ENCODE data around the gene MOB3C.

The MOB3C gene

GRCh38 chr1:46638921-46639320 lies 22.3 kb upstream of the MOB3C start:
- no peak for DNase-seq (ENCODE audit: low spot score)

DNA sequence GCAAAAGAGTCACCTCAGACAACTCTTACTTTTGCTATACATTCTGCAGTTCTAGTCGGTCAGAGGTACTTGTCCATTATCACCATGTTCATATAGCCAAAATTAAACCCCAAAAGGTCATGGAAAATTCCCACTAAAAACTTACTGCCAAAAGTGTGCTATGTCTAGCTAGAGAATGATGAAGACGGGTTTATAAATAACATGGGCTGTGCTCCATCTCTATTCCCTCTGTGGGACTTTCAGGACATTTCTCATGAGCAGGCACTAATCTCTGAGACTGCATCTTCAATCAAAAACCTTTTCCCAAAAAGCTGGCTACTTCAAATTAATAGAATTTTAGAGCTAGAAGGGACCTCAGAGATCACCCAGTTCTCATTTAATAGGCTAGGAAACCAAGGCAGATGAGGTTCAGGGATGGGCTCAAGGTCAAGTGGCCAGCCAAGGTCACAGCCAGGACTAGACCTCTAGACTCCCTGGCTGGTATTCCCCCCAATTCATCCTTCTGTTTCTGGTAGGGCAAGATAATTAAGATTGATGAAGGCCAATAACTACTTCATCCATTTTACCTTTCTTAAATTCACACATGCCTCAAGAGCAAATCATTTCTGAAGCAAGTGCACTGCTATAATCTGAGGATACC lies 21.0 kb upstream of the MOB3C start:
- no peak for DNase-seq (ENCODE audit: low spot score)

- no peak for DNase-seq (ENCODE audit: low spot score)
Measured at GRCh38 chr1:46635205-46635604, 18.6 kb upstream of the MOB3C start.

DNA sequence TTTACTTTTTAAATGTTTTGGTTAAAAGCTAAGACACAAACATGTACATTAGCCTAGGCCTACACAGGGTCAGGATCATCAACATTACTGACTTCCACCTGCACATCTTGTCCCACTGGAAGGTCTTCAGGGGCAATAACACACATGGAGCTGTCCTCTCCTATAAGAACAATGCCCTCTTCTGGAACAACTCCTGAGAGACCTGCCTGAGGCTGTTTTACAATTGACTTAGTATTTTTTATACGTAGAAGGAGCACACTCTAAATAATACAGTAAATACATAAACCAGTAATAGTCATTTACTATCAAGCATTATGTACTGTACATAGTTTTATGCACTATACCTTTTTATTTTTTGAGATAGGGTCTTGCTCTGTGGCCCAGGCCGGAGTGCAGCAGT lies 14.1 kb upstream of the MOB3C start:
- no peak for DNase-seq (ENCODE audit: low spot score)

DNA sequence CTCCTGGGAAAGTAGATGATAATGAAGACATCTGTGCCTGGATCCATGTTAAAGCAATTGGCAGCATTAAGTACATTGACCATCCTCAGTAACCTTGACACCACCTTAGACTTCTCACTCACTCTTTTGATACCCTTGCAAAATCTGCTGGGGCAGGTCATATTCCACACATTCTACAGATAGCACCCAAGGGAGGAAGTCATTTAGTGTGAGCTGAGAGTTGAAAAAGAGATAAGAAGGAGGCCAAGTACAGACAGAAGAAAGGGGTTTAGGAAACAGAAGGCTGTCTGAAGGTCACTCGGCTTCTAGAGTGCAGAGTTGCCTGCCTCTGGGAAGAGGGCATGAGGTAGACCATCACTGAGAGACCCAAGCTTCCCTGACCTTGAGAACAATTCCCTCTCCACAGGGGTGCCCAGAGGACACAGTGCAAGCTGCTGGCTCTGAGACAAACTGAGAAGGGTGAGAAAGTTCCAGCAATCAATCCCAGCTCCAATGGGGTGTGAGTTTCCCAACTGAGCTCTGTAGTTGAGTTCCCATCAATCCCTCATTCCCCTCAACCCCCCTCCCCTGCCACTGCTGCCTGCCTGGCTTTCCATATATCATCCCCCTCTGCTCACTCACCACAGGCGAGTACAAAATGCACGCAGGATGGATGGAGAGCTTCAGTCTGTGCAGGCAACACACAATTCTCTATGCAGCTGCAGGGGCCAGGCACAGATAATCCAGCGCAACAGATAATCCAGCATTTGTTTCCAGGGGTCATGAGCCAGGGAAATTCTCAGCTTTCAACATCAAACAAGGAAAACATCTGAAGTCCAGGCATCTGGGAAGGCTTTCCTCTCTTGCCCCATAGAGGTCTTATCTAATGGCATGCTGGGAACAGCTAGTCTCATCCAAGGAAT lies 7.4 kb upstream of the MOB3C start:
- DNase-seq (ENCODE audit: low spot score): no peak

- no peak for DNase-seq (ENCODE audit: low spot score)
Measured at GRCh38 chr1:46622344-46622743, 5.7 kb upstream of the MOB3C start.

GRCh38 chr1:46621930-46622329 lies 5.3 kb upstream of the MOB3C start:
- no peak for DNase-seq (ENCODE audit: low spot score)

- no peak for DNase-seq (ENCODE audit: low spot score)
Measured at GRCh38 chr1:46619656-46620258, 3.1 kb upstream of the MOB3C start.

DNA sequence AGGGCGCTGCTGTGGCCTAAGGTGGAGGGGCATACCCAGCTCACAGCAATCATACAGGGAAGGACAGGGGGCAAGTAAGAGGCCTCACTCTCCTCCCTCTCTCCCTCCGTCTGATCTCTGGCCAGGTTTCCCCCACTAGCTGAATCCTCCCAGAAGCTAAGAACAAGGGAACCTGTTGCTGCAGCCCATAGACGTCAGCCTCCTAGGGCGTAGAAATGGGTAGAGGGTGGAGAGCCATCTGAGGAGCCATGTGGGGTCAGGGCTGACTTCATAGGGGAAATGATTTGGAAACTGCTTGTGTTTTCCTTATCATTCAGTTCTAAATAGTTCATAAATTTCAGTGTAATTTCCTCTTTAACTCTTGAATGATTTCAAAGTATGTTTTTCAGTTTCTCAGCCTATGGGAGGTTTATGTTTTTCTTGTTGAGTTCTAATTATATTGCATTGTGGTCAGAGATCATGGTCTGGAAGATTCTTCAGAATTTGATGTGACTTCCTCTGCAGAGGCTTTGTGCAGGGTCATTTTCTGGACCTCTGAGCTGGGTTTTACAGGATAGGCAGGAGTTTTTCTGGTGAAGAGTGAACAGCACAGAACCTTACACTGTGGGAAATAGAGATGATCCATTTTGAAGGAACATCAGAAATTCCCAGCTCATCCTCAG lies 2.3 kb upstream of the MOB3C start:
- DNase-seq (ENCODE audit: low spot score): no peak

- DNase-seq (ENCODE audit: low spot score): no peak
Measured at GRCh38 chr1:46617833-46618232, 1.2 kb upstream of the MOB3C start.

DNA sequence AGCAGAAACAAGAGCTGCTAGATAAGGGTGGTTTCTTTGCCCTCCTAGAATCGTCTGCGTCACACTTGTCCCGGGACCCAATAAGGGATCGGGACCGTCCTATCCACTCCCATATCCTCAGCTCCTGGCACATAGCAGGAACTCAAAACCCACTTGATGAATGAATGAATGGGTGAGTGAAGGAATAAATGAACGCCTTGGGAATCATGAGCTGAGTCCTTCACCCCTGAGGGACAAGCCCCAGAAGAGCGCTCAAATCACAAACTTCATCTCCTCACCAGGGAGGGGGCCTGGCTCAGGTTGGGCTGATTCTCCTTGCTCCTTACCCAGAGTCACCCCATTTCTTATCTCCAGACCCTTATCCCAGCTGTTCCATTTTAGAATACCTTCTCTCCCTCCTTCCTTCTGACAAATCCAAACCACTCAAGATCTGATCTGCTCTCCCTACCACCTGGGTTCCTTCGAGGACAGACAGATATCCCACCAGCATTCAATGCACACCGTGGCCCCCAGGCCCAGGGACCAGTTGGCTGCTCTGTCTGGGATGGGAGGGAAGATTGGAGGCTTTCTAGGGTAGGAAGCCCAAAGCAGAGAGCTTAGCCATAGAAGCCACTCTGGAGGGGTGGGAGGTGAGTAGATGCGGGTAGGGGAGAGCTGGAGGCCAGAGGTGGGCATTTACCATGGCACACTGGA lies 643 bp upstream of the MOB3C start:
- no peak for DNase-seq (ENCODE audit: low spot score)

GRCh38 chr1:46615735-46616134 lies 876 bp downstream of the MOB3C start:
- DNase-seq (ENCODE audit: low spot score): no peak

DNA sequence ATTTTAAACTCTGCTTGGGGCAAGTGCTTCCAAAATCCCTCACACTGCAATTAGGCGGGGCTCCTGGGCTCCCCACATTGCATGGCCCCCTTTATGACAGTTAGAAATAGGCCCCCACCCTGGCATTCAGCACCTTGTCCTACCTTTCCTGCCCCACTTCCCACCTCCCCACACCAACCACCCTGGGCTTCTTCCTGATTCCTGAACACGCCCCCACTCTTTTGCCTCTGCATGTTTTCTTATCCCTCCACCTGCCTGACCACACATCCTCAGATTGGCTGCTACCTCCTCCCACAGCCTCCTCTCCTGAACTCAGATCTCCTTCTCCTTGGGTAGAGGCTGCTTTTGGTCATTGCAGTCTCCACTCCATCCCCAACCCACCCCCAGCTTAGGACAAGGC lies 1.5 kb downstream of the MOB3C start:
- no peak for DNase-seq (ENCODE audit: low spot score)

DNA sequence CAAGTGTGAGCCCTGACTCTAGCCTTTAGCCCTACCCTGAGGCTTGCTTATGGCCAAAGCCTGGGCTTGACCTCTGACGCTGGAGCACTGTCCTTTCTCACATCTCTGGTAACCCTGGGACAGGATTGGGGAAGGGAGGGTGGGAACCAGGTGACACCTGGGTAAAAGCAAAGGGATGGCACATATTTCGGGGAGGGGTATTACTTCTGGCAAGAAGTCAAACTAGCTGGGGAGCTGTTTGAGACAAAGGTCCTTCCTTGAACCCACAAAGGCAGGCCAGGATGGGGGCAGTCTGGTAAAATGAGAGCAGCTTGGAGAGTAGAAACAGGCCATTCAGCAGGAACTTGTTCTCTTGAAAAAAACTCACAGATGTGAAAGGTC lies 2.0 kb downstream of the MOB3C start:
- no peak for DNase-seq (ENCODE audit: low spot score)

DNA sequence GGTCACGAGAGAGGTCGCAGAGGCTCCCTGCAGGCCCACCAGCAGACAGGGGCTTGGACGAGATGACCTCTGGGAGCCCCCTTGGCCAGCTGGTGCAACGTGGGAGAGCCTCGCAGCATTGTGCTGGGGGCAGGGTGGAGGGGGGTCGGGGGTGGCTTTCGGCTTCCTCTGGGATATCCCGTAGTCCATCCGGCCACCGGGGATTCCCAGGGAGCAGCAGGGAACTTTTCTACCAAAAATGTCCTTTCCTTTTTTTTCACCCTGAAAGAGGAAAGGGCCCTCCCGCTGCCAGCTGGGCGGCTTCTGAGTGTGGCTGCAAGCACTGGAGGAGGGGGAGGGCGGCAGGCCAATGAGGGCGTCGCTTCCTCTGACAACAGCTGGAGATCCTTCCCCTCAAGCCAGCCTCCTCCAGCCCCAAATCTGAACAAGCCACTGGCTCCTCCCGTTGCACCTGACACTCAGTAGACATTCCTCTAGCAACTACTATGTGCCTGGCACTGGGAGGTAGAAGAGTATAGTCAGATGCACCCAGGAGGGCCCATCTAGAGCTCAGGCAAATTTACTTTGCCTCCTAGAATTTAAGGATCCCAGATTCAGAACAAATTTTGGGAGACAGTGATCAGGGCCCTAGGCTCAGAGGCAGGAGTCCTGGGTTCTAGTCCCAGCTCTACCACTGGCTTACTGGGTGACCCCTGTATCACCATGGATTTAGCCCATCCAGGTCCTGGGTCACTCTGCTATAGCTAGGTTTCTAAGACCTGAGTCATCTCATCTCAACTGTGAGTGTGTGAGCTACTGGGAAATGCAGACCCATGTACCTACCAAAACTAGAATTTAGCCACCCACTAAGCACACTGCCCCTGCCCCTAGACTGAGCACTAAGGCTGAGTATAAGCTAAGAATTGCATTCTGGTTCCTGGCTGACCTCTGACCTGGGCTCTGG lies 2.7 kb downstream of the MOB3C start:
- peak; percentile 89 for DNase-seq (ENCODE audit: low spot score)

GRCh38 chr1:46612937-46613660 lies 3.5 kb downstream of the MOB3C start:
- DNase-seq (ENCODE audit: low spot score): no peak

DNA sequence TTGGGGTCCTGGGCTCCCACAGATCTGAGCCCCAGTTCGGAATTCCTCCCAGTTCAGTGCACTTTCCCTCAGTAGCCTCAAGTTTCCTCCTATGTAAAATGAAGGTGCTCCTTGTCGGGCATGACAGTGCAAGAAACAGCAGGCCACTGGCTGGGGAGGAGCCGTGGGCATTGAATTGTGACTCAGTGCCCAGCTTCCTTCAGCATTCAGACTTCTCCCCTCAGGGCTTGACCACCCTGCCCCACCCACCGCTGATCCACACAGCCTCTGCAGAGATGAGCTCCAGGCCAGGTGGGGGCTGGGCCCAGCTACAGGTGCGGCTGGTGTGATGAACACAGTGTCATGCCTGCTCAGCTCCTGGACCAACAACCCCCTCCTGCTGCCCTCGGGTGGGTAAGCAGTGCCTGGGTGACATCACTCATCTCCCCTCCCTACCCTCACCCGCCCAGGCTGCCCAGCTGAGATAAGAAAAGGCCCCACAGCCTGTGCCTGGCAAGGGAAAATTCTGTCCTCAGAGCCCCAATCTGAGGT lies 4.9 kb downstream of the MOB3C start:
- no peak for DNase-seq (ENCODE audit: low spot score)

- DNase-seq (ENCODE audit: low spot score): no peak
Measured at GRCh38 chr1:46607345-46608130, 9.1 kb downstream of the MOB3C start.

All from Ammon's horn (tissue), 1 donor.